HEK293T (cell line): ENCODE data around the gene HSD3B1.

Source experiments
- CTCF ChIA-PET: fragments of 350-600 bp; formaldehyde crosslinking; extraction: SDS; loops from one replicate; lab custom pipeline; 2021; ENCODE audit warnings: antibody characterized with exemption, inconsistent platforms; lab: Yijun Ruan, JAX
- POLR2A ChIA-PET: fragments of 350-600 bp; formaldehyde crosslinking; extraction: SDS; loops from one replicate; lab custom pipeline; 2020; ENCODE audit warnings: antibody characterized with exemption, inconsistent platforms; lab: Yijun Ruan, JAX
- DNase-seq: peaks from one replicate; pipeline ENCODE4 v3.0.0; 2012; ENCODE audit warnings: mixed read lengths; ENCODE audit errors: extremely low spot score
- ARNT ChIP-seq: fragments of 450-650 bp; IDR thresholded peaks from 2 replicates; pipeline ENCODE4 v1.6.1; 2017; ENCODE audit warnings: mild to moderate bottlenecking
- BHLHE40 ChIP-seq: fragments of 450-650 bp; IDR thresholded peaks from 2 replicates; pipeline ENCODE4 v1.6.1; 2016; ENCODE audit warnings: mild to moderate bottlenecking, moderate library complexity, borderline replicate concordance
- CTBP1 ChIP-seq: fragments of 450-650 bp; IDR thresholded peaks from 2 replicates; pipeline ENCODE4 v1.6.1; 2016; ENCODE audit warnings: borderline replicate concordance
- ELF4 ChIP-seq: fragments of 450-650 bp; IDR thresholded peaks from 2 replicates; pipeline ENCODE4 v1.6.1; 2017; ENCODE audit warnings: antibody characterized with exemption
- FOXA1 ChIP-seq: fragments of 450-650 bp; IDR thresholded peaks from 2 replicates; pipeline ENCODE4 v1.6.1; 2016; ENCODE audit warnings: mild to moderate bottlenecking
- FOXK2 ChIP-seq: fragments of 450-650 bp; IDR thresholded peaks from 2 replicates; pipeline ENCODE4 v1.6.1; 2016; ENCODE audit warnings: mild to moderate bottlenecking
- FOXM1 ChIP-seq: fragments of 450-650 bp; IDR thresholded peaks from 2 replicates; pipeline ENCODE4 v1.6.1; 2017; ENCODE audit warnings: mild to moderate bottlenecking, borderline replicate concordance
- HDGF ChIP-seq: fragments of 450-650 bp; IDR thresholded peaks from 2 replicates; pipeline ENCODE4 v1.6.1; 2017; ENCODE audit warnings: antibody characterized with exemption, borderline replicate concordance
- L3MBTL2 ChIP-seq: fragments of 450-650 bp; conservative IDR thresholded peaks from 2 replicates; pipeline ENCODE4 v1.6.1; 2016; ENCODE audit warnings: mild to moderate bottlenecking
- LEF1 ChIP-seq: fragments of 450-650 bp; IDR thresholded peaks from 2 replicates; pipeline ENCODE4 v1.6.1; 2017; ENCODE audit warnings: mild to moderate bottlenecking, borderline replicate concordance
- NFRKB ChIP-seq: fragments of 450-650 bp; IDR thresholded peaks from 2 replicates; pipeline ENCODE4 v1.6.1; 2016; ENCODE audit warnings: mild to moderate bottlenecking, moderate library complexity
- PKNOX1 ChIP-seq: fragments of 450-650 bp; IDR thresholded peaks from 2 replicates; pipeline ENCODE4 v1.6.1; 2016
- SP1 ChIP-seq: fragments of 450-650 bp; IDR thresholded peaks from 2 replicates; pipeline ENCODE4 v1.6.1; 2017
- SUZ12 ChIP-seq: fragments of 450-650 bp; IDR thresholded peaks from 2 replicates; pipeline ENCODE4 v1.6.1; 2016; ENCODE audit warnings: mild to moderate bottlenecking
- TARDBP ChIP-seq: fragments of 450-650 bp; IDR thresholded peaks from 2 replicates; pipeline ENCODE4 v1.6.1; 2016
- ZNF384 ChIP-seq: fragments of 450-650 bp; IDR thresholded peaks from 2 replicates; pipeline ENCODE4 v1.6.1; 2016

The HSD3B1 gene

GRCh38 chr1:119532324-119532910, 25.4 kb downstream of the HSD3B1 start:
- CTCF ChIA-PET: no interaction called here
- no peak for DNase-seq
- POLR2A ChIA-PET: no interaction called here
- TF ChIP-seq NFRKB (no peak), LEF1 (no peak), FOXK2 (no peak), SUZ12 (no peak), ARNT (no peak), L3MBTL2 (no peak), CTBP1 (no peak), ZNF384 (no peak), TARDBP (no peak), HDGF (no peak), PKNOX1 (no peak), ELF4 (no peak), SP1 (no peak)

- no peak for TF ChIP-seq SP1
- no peak for TF ChIP-seq L3MBTL2
- TF ChIP-seq LEF1: no peak
- no peak for TF ChIP-seq SUZ12
- TF ChIP-seq FOXA1: no peak
- no peak for TF ChIP-seq ARNT
- TF ChIP-seq NFRKB: no peak
- TF ChIP-seq HDGF: no peak
- TF ChIP-seq TARDBP: no peak
- no peak for TF ChIP-seq ELF4
- ChIA-PET POLR2A (no interaction called here), CTCF (no interaction called here)
- DNase-seq: no peak
Measured at GRCh38 chr1:119535381-119535780, 28.4 kb downstream of the HSD3B1 start.

- no peak for DNase-seq
- TF ChIP-seq BHLHE40 (no peak), ARNT (no peak), L3MBTL2 (no peak)
- ChIA-PET CTCF (no interaction called here), POLR2A (no interaction called here)
Measured at GRCh38 chr1:119537966-119538365, 31.0 kb downstream of the HSD3B1 start.

GRCh38 chr1:119539636-119540035, 32.6 kb downstream of the HSD3B1 start:
- no peak for DNase-seq
- ChIA-PET CTCF (no interaction called here), POLR2A (no interaction called here)
- no peak for TF ChIP-seq CTBP1
- TF ChIP-seq LEF1: no peak
- TF ChIP-seq SUZ12: no peak
- no peak for TF ChIP-seq TARDBP
- no peak for TF ChIP-seq FOXM1

GRCh38 chr1:119541389-119541788, 34.4 kb downstream of the HSD3B1 start:
- DNase-seq: no peak
- POLR2A ChIA-PET: no interaction called here
- CTCF ChIA-PET: no interaction called here
- TF ChIP-seq FOXK2 (no peak), L3MBTL2 (no peak), NFRKB (no peak), SP1 (no peak), ELF4 (no peak), PKNOX1 (no peak), ARNT (no peak), FOXA1 (no peak), TARDBP (no peak), FOXM1 (no peak), BHLHE40 (no peak), CTBP1 (no peak), SUZ12 (no peak), LEF1 (no peak)

- no peak for TF ChIP-seq FOXA1
- no peak for TF ChIP-seq PKNOX1
- TF ChIP-seq HDGF: no peak
- no peak for TF ChIP-seq NFRKB
- no peak for TF ChIP-seq ARNT
- POLR2A ChIA-PET: no interaction called here
- CTCF ChIA-PET: no interaction called here
- no peak for DNase-seq
Measured at GRCh38 chr1:119542492-119542946, 35.5 kb downstream of the HSD3B1 start.

- TF ChIP-seq HDGF (no peak), TARDBP (no peak), ELF4 (no peak), LEF1 (no peak), NFRKB (no peak), ZNF384 (no peak), SP1 (no peak), L3MBTL2 (no peak), ARNT (no peak), FOXK2 (no peak), PKNOX1 (no peak), CTBP1 (no peak), FOXM1 (no peak), BHLHE40 (no peak), SUZ12 (no peak), FOXA1 (no peak)
- ChIA-PET CTCF (interaction anchor here (1.0 to 1.3 kb wide), 3 partner anchors 8 to 171 kb away, joined by 3 to 11 read pairs (median 4); no protein-coding TSS in a partner anchor), POLR2A (no interaction called here)
- peak; percentile 23 for DNase-seq
Measured at GRCh38 chr1:119544165-119544762, 37.3 kb downstream of the HSD3B1 start.
